GM21367 (cell line): ENCODE measurements around the gene IL18BP.

Experiments
- ATAC-seq: cut with Tn5 transposase; IDR thresholded peaks from one replicate; pipeline ENCODE4 v1.9.1; 2021; ENCODE audit not compliant: unreplicated experiment

Gene IL18BP

GRCh38 chr11:71996517-71996916, 2.2 kb upstream of the IL18BP start:
- no peak for ATAC-seq

- no peak for ATAC-seq
Measured at GRCh38 chr11:71996946-71997345, 1.8 kb upstream of the IL18BP start.

GRCh38 chr11:71997594-71997993, 1.1 kb upstream of the IL18BP start:
- no peak for ATAC-seq

DNA sequence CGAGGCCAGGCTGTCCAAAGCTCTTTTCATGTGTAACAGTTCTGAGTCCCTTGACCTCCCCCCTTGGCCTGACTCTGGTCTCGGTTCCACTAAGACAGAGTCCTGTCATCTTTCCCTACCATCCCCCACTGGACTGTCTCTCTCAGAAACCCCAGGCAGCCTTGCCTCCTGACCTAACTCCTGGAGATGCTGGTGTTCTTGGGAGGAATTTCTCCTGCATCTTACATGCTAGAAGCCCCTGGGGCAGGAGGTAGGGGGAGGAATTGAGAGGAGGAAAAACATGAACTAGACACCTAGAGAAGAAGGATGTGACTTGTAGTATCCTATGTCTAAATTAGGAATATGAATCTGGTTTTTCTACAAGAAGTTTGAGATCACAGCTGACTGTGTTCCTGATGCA, 648 bp upstream of the IL18BP start:
- ATAC-seq = no peak

DNA sequence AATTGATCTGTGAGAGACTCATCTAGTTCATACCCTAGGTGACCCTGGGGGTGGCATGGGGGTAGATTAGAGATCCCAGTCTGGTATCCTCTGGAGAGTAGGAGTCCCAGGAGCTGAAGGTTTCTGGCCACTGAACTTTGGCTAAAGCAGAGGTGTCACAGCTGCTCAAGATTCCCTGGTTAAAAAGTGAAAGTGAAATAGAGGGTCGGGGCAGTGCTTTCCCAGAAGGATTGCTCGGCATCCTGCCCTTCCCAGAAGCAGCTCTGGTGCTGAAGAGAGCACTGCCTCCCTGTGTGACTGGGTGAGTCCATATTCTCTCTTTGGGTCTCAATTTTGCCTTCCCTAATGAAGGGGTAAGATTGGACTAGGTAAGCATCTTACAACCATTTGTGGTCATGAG, 653 bp downstream of the IL18BP start:
- no peak for ATAC-seq

GRCh38 chr11:71999798-72000197, 1.1 kb downstream of the IL18BP start:
- no peak for ATAC-seq

- no peak for ATAC-seq
Measured at GRCh38 chr11:72000202-72000867, 1.6 kb downstream of the IL18BP start.

GRCh38 chr11:72001285-72001684, 2.6 kb downstream of the IL18BP start:
- ATAC-seq = no peak

- no peak for ATAC-seq
Measured at GRCh38 chr11:72001834-72002591, 3.3 kb downstream of the IL18BP start.

GRCh38 chr11:72002841-72003775, 4.4 kb downstream of the IL18BP start:
- no peak for ATAC-seq

GRCh38 chr11:72003776-72004171, 5.1 kb downstream of the IL18BP start:
- ATAC-seq = no peak

GRCh38 chr11:72004515-72005346, 6.0 kb downstream of the IL18BP start:
- no peak for ATAC-seq

DNA sequence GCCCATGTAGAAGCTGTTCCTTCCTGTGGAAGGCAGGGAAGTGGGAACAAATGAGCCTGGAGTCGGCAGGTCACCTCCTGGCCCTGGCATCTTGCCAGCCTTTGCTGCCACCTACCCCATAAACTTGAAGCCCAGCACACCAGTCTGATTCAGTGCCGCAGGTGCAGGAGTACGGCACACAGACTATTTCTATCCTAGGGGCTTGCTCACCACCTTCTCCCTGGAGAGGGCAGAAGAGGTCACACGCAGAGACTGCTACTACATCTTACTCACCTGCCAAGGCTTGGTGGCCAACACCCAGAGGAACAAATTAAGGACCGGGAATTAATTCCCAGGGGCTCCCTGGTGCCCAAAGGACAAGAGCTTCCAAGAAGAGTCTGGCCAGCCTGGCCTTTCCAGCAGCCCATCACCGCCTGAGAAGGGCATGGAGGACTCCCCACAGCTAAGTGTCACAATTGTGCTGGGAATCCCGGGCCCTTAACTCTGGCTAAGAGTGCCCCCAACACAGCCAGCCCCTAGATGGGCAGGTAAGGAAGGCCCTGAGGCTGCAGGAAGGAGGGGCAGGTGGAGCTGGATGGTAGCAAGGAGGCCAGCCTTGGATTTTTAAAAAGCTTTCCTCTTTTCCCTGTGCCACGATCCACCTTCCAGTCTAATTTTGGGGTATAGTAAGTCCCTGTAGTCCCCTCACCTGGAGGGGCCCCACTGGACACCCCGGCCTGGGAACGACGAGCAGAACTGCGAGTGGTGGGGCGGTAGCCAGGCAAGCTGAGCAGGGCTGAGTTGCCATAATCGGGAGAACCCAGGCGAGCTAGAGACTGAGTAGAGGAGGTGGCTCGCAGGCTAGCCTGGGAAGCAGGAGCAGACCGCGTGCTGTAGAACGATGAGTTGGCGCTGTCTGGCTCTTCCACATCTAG, 6.9 kb downstream of the IL18BP start:
- no peak for ATAC-seq

DNA sequence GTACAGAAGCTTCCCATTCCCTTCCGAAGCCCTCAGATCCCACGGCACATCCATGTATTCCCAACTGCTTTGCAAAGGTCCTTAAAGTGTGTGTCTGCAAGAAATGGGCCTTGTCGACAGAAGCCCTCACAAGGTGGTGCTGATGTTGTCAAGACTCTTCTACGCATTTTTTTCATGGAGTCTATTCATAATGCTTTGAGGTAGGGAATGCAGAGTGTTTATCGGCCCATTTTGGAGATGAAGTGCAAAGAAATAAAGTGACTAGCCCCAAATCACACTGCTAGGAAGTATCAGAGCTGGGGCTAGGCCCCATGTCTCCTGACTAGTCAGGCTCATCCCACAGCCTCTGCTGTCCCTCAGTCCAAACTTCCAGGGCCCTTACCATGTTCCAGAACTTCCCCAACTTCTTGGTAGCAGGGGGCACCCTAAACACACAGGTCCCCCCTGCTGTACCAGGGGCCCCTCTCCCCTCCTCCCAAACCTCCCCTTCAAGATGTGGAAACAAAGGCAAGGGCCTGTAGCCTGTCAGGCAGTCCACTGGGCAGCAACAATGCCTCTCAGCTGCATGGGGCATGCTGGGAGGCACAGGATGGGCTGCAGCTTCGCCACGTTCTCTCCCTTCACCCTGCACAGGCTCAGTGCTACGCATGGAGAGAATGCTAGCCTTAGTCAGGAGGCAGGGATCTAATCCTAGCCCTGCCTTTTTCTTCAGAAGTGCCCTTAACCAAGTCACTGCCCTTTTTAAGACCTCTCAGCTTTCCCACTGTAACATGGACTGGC, 7.8 kb downstream of the IL18BP start:
- no peak for ATAC-seq

GRCh38 chr11:72007089-72007476, 8.4 kb downstream of the IL18BP start:
- no peak for ATAC-seq

GRCh38 chr11:72007587-72007986, 8.9 kb downstream of the IL18BP start:
- ATAC-seq = no peak

DNA sequence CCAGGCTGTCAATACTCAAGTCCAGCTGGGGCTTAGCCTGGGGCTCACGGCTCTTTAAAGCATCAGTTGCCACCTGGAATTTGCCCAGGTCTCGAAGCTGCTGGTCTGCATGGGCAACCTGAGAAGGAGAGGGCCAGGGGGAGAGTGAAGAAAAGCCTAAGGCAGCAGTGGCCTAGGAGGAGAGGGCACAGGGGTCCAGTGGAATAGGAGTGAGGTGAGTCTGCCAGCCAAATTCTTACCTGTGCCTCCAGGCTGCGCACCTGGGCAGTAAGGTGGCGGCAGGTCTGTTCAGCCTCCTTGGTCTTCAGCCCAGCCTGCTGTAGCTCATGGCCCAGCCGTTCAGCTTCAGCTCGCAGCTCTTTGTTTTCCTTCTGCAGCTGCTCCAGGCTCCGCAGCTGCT, 10.0 kb downstream of the IL18BP start:
- no peak for ATAC-seq

DNA sequence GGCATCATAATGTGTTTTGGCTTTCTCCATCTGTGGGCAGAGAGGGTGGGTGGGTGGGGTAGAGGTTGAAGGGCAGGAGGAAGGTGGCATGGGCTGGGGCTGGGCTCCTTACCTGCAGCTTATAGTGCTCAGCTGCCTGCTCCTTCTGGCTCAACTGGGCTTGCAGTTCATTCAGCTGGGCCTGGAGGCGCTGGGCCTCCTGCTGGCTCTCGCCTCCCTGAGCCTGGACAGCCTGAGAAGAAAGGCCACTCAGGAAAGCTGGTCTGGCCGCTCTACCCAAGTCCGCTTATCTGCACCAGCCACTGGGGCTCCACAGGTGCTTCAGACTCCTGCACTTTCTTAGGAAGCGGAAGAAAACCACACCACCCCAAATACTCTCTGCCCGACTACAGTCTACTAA, 10.4 kb downstream of the IL18BP start:
- ATAC-seq = no peak
